Renal cortical epithelial cell (primary cell): ENCODE results near the gene APOLD1. TPM values are rescaled to one million over a fixed set of nuclear protein-coding genes. Genes with fewer than 3 reads are reported as not detected.
"Not testable (repeated sequence)": the region's sequence is repeated elsewhere in the genome, so short reads cannot be mapped to it uniquely, and the experiment has no call there.

Source experiments
- DNase-seq: peaks from one replicate; pipeline ENCODE4 v3.0.0-alpha.2; 2011; ENCODE audit warnings: low read depth
- total RNA-seq: library from RNA; depleted of rRNA; stranded (reverse); fragments of >200 nt; gene quantifications from 2 replicates; pipeline ENCODE4 v1.2.3, GENCODE V29; 2014

APOLD1 gene, protein sequence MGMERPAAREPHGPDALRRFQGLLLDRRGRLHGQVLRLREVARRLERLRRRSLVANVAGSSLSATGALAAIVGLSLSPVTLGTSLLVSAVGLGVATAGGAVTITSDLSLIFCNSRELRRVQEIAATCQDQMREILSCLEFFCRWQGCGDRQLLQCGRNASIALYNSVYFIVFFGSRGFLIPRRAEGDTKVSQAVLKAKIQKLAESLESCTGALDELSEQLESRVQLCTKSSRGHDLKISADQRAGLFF
- 1.5 and 3.6 TPM in 2 replicates for total RNA-seq

DNA sequence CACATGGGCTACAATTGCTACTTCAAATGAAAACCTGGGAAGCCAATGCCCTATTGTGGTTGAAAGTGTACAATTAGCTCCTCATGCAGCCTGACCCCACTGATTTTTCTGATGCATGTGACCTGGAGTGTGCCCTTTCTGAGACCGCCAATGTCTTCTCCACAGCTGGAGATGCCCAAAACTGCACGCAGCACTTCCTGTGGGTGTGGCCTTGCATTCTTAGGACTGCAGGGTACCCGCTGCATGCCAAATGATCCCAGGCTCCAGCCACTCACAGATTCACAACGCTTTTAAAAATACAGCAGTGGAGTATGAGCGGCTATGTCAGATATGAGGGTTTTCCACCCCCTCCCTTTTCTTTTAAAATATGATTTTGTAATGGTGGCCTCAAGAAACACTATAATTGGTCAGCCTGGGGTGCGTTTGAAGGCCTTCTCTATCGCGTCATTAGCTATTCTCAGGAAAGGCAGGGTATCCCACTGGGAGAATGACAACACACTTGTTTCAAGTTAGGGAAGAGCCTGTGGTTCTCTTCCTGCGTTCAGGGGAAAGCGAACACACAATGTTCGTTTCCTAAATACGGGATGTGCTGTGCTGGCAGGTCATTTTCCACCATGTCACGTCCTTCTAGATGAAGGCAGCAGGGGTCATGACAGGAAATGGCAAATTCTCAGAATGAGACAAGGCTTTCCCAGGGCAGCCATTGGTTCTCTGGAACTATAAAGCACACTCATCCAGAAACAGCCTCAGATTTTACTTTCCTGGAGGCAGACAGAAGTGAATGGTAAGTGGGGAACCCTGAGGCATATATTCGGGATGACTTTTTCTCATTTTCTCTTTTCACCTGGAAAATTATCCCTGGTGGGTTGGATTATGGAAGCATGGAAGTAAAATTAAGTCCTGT lies at the start of gene APOLD1:
Gene APOLD1 (plus strand): TSS at position 749 of the 904 bp plus-strand sequence. CDS start 33 bp downstream, at position 782.
- DNase-seq = no peak

DNA sequence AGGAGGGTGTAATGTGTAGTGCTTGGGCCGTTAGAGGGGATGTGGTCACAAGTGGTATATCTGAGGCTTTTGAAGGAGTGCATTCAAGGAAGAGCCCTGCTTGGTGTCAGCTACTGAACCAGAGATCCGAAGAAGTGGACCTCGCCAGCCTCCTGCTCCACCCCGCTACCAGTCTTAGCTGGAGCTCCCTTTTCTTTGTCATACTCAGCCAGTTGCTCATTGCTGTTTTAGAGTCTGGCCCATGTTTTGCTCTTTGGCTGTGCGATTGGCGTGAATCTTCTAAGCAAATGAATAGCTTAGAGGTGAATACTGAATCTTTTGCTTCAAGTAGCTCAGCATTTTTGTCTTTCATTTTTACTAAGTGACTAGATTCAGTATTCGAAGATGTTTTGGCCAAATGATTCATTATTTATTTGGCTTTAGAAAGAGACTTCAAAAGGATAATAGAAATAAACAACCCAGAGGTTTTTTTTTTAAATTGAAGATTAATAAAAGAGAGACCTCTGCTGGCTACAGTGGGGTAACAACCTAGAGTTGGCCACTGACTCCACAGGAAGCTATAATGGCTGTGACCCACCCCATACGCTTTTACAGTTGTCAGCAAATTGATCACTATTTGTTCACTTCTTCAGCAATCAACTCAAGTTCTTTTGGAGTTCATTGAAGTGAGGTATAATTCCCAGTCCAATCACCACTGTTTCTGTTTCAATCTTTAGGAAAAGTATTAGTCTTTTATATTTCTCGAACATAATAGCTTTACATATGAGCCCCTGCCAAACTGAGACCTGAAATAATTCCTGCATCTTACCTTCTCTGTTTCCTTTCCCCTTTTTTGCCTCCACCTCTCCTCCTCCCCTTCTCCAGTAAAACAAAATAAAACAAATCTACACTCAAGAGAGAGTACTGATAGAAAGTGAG lies 48.4 kb upstream of the APOLD1 start:
- DNase-seq = peak; percentile 57

DNA sequence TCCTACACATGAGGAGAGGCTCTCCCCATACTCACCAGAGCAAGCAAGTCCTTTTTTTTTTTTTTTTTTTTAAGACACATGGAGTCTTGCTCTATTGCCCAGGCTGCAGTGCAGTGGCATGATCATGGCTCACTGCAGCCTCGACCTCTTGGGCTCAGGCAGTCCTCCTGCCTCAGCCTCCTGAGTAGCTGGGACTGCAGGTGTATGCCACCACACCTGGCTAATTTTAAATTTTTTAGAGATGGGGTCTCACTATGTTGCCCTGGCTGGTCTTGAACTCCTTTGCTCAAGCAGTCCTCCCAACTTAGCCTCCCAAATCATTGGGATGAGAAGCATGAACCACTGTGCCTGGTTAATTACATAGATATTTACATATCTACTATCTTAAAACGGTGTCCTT lies 47.3 kb upstream of the APOLD1 start:
- DNase-seq = not testable (repeated sequence)

DNA sequence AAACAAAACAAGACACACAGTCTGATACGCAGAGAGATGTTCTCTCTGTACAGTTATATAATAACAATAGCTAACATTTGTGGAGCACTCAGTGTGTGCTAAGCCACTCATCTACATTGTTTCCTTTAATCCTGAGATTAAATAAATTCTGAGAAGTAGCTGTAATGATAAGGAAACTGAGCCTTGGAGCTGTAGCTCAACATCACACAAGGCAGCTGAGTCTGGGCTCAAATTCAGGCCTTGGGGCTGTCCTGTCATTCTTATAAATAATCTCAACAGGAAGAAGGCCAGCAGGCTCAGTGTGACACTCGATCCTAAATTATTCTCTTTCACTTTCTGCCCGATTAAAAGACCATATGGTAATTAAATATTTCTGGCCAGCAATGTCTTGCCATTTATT lies 43.8 kb upstream of the APOLD1 start:
- DNase-seq = no peak

DNA sequence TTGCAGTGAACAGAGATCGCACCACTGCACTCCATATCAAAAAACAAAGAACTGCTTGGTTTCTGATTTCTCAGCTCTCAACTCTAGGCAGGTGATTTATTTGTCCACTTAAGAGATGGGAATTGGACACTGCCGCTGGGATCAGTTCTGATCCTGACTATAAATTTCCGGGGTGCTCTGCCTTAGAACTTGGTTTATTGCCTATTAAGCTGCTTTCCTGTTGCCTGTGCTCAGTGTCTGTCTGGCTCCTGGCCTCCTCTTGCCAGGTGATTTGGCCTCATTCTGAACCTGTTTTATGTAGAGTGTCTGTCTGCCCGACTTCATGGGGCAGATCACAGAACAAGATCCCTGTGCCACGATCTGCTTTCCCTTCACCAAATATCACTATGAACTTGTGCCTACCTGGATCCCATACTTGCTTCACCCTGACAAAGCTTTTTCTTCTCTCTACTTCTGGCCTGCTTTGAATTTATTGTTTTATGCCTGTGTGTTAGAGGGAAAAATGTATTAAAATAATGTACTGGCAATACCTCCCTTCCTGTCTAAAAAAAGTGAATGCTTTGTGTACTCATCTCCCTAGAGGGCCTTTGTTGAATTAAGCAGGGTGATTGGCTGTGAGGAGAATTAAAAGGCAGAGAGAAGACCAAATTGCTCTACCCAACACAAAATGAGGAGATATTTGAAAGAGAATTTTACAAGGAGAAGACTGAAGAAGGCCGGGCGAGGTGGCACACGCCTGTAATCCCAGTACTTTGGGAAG lies 40.7 kb upstream of the APOLD1 start:
- no peak for DNase-seq

DNA sequence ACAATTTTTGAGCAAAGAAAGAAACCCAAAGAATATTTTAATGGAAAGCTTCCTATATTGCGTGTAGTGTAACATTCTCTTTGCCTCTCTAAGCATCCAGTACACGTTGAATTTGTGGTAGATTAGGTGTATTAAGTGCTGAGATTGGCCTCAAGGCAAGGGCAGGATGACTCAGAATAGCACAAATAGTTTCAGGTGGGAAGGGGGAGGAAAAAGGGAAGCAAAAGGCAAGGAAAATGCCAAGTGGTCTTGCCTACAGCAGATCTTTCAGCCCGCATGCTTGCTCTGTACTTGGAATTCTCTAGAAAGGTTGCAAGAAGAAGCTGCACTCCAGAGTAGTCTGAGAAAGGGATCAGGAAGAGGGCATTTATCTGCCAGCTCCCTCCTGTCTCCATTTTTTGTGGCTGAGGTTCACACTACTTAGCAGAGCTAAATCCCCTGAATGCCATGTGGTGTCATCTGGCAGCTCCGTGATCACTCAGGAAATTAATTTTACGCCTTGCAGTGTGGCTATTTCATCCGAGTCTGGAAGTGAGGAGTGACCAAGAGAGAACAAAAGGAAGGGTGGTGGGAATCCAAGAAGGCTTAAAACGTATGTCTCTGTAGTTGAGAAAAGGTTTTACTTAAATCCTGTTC lies 39.8 kb upstream of the APOLD1 start:
- DNase-seq = peak; percentile 72

DNA sequence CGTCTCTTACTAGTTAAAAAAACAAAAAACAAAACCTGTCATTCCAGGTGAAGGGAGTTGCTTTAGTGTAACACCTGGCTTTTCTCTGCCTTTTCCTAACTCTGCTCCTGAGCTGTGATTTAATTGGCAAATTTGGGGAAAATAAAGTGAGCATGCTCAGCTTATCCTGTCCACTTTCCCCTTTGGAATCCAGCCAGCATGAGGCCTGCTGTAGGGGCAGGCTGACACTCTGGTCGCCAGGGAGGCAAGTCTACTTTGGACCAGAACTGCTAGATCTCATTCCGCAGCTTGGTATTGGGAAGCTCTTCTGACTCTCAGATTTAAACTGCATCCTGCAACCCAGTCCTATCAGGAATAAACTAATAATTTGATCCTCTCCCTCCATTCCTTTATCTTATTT lies 38.2 kb upstream of the APOLD1 start:
- no peak for DNase-seq

DNA sequence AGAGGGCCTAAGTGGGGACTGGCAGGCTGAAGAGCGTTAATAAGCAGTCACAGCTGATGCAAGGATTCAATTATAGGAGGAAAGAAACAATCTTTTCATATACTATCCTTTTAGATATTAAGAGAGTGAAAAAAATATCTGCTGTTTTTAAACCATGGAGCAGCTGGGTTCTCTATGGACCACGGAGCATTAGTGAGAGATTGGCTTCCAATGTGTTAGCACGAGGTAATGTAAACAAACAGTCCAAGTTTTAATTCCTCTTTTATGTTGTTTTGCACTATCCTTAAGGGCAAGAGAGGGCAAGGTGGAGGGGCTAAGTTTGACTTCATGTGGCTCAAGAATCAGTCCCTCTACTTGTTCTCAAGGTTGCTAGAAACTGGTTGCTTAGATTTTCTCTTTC lies 37.4 kb upstream of the APOLD1 start:
- DNase-seq = no peak

DNA sequence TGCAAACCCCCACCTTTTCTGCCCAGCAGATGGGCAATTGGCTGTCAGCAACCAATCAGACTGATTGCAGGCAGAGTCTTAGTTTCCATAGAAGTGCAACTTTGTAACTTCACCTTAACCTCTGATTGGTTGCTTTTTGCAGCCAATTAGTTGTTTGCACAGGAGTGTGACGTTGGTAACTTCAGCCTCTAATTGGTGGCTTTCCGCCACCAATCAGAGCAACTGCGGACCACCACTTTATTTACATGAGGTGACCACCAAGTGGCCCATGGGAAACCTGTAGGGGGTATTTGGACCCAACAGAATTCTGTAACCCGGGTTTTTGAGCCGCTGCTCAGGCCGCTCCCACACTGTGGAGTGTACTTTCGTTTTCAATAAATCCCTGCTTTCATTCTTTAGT lies 36.0 kb upstream of the APOLD1 start:
- DNase-seq = peak; percentile 19

DNA sequence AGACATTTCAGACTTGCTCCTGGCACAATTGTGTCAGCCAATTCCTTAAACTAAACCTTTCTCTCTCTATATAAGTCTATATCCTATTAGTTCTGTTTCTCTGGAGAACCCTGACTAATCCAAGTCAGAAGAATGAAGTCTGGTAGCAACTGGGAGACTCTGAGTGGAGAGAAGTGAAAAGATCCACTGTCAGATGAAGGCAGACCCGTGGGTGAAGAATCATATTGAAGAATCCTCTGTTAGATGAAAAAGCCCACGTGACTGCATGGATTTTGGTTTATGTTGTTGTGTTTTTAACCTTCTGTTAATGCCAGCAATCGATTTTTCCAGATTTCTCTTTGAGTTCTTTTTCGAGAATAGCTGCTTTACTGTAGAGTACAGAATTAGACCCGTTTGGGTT lies 29.5 kb upstream of the APOLD1 start:
- DNase-seq = no peak

DNA sequence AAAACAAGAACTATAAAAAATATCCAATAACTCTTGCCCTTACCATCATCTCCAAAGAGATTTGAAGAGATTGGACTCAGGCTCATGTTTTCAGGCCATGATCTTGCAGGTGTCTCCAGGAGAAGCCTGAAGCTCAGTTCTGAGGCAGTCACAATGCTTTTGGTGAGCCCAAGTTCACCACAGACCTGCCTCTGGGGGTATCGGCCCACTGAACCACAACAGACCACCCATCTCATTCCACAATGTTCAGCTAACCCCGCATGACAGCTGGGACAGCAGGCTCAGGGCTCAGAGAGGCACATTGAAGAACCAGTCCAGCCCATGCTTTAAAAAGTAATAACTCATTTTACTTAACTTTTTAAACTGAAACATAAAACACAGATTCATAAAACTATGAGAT lies 28.3 kb upstream of the APOLD1 start:
- DNase-seq = no peak

DNA sequence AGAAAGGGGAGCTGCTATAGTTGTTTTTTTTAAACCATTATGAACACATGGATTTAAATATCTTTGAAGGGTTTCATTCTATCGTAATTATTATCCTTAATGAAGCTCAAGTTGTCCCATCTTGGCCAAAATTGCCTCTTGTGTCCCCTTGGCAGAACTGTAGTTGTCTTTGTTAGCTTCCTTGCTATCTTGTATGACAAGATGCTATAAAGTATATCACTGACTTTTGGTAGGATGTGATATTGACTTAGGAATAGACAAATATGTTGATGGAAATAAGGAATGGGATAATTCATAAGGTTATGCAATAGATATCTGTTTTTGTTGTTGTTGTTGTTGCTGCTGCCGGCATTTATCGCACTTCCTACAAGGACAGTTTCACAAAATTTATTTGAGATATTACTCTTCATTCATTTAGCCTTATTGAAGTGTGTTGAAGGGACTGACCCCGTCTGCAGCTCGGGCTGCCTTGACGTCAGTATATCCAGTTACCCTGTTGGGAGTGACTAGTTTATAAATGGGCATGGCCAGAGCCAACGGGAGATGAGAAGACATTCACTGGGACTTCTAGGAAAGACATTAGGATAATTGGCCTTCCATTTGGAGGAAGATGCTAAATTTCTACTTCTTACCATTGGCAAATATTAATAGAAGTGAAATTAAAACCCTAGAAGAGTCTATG lies 26.1 kb upstream of the APOLD1 start:
- DNase-seq = no peak

DNA sequence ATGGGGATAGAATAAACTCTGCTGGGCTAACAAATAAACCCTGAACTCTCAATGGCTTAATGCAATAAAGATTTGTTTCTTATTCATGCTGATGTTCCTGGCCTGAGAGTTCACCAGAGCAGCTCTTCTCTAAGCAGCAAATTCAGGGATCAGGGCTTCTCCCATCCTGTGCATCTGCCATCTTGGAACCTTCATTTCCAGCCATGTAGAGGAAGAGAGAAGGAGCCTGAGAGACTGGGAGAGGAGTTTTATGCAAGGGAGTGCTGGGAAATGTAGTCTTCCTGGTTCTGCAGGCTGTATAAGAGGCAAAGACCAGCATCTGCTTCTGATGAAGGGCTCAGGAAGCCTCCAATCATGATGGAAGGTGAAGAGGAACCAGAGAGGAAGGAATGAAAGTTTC lies 20.6 kb upstream of the APOLD1 start:
- no peak for DNase-seq

DNA sequence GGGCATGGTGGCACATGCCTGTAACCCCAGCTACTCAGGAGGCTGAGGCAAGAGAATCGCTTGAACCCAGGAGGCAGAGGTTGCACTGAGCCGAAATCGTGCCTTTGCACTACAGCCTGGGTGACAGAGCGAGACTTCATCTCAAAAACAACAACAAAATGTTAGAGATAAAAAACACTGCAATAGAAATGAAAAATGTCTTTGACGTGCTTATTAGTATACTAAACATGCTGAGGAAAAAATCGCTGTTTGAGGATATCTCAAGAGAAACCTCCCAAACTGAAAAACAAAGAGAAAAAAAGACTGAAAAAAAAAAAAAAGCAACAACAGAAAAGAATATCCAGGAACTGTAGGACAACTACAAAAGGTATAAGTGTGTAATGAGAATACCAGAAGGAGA lies 15.2 kb upstream of the APOLD1 start:
- no peak for DNase-seq

DNA sequence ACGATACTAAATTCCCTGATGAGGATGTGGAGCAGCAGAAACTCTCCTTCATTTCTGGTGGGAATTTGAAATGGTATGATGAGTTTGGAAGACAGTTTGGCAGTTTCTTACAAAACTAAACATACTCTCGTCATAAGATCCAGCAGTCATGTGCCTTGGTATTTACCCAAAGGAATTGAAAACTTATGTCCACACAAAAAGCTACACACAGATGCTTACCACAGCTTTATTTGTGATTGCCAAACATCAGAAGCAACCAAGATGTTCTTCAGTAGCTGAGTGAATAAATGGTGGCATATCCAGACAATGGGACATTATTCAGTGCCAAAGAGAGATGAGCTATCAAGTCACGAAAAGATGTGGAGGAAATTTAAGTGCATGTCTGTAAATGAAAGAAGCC lies 10.7 kb upstream of the APOLD1 start:
- no peak for DNase-seq

DNA sequence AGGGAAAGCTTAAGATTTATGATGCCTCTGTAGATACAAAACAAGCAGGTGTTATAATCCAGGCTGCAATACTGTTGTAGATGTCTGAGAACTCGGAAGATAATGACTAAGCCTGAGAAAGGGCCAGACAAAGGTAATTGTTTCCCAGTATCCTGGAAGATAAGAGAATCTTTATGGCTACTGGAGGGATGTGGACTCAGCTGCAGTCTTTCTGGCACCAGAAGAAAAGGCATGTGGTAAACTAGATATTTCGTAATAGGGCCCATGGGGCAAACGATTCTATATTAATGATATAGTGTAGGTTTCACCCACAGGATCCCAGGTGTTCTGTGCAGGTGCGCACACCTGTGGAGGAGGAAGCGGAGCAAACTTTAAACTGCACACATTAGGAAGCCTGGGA lies 9.2 kb upstream of the APOLD1 start:
- no peak for DNase-seq

DNA sequence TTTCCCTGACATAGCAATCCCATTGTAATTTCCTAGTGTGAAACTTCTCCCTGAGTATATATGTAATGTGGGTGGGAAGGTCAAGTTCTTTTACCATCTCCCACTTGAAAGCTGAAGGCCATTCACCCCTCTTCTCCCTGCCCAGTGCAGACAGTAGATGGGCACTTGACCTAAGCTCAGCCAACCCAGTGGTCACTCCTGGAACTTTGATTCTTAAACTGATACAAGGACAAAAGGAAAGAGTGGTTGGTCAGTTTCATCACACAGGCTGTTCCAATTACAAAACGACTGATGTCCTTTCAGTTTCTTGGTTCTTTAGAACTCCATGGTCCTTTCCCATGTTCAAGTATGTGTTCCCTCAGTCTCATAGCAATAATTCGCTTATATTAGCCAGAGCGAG lies 8.4 kb upstream of the APOLD1 start:
- no peak for DNase-seq

DNA sequence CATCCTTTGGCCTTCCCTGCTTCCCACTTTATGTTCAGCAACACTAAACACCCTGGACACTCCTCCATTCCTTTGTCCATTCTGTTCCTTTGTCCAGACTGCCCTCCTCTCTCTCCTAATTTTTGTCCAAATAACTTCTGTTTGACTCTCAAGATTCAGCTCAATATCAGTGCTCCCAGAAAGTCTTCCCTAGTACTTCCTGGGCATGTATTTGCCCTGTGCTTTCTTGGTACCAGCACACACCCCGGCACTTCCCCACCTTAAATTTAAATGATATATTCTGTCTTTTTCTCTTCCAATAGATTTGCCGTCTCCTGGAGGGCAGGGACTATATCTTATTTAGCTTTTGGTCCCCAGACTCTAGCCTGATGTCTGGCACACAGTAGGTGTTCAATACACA lies 6.5 kb upstream of the APOLD1 start:
- DNase-seq = no peak

DNA sequence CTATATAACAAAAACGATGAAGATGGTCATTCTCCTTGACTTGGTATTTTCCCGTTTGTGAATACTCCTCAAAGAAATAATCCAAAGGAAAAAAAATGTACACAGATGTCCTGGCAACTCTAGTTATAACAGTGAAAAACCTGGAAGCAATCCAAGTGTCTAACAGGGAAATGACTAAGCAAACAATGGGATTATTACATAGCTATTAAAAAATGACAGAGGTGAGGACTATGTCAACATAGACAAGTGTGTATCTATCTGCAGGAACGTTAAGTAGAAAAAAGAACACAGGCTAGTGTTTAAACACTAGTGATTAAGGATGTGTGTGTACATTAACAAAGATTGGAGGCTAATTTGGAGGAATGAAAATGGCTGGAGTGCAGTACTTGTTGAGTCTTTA lies 5.9 kb upstream of the APOLD1 start:
- peak; percentile 76 for DNase-seq

DNA sequence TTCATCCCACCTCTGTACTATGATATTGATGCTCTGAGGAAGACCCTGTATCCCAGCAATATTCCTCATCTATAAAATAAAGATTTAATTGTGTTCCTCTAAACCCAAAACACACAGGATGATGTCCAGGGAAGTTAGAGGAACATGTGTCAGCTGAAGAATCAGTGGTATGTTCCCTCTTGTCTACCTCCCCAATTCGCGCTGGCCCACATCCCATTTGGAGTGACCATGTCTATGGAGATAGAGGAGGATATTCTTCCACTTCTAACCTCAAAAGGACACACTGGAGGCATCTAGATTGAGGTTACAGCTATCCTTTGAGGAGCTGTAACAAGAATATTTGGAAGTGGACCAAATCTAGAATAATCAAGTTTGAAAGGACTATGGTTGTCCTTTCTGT lies 1.3 kb upstream of the APOLD1 start:
- no peak for DNase-seq

DNA sequence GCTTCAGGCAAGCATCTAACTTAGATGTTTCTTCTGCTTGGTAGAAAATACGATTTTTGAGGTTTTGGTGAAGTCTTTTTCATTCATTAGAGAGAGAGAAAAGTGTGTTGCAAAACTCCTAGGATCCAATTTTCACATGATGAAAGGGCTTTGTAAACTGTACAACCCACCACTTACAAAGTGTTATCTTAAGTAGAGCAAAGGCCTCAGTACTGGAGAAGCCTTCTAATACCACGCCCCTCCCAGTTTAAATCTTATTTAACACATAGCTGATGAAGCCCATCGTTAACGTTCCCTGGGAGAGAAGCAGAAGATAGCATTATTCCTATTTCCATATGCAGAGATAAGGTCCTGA lies 869 bp downstream of the APOLD1 start:
- no peak for DNase-seq
